A172 (cell line): Measurements from ENCODE around the gene FBXL17. TPM values are rescaled to one million over a fixed set of nuclear protein-coding genes. Genes with fewer than 3 reads are reported as not detected.

ENCODE experiments used
- DNase-seq: peaks from one replicate; pipeline ENCODE4 v3.0.0-alpha.2; 2015; ENCODE audit warnings: low spot score
- total RNA-seq: library from RNA; depleted of rRNA; stranded (reverse); fragments of >200 nt; shearing (Covaris generic); gene quantifications from 2 replicates; pipeline ENCODE4 v1.2.3, GENCODE V29; 2014

FBXL17 gene
- total RNA-seq, 1 experiment from 2014 or later, result 15.4 TPM

DNA sequence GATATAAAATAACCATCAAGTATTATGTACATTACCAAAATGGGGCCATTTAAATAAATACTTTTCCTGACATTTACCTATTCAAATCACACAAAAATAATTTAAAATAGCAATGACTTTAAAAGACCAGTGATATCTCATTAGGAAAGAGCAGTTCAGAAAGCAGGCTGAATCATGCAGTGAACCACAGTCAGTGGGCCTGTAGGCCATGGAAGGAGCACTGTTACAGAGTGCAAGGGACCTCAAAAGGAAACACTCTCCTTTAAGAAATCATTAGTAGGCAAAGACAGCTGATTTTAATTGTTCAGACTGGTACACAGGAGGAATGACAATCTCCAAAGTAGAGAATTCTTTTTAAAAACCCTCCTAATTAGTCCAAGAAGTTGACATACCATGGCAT is 427.6 kb downstream of the FBXL17 start:
- DNase-seq, result no peak

DNA sequence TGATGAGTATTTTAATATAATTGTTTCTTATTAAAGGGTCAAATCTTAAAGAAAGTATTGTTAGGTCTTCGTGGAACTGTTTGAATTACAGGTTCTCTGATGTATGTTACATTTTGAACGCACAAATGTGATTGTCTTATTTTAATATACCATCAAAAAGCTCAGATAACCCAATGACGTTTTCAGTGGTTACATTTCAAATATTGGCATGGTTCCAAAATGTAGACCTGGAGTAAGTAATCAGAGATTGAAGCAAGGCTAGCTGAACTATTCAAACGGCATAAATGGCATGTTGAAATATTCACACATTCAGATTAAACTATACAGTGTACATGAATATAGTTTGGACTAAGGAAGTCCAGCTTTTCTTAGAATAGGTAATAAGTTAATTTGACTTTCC is 429.4 kb downstream of the FBXL17 start:
- no peak for DNase-seq

DNA sequence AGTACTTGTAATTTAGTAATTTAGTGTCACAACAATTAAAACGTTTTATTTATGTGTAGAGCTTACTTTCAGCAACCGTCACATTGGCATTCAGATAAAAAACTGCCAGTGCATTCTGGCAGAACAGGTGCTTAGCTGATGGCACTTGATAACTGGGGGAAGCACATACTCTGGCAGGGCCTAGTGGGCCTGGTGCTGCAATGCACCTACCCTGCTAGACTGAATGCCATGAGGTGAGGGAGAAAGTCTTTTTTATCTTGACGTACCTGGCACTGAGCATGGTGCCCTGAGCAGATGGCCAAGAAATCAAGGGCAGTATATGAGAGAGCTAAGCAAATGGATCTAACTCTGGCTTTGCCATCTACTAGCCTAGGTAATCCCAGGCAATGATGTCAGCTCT is 430.6 kb downstream of the FBXL17 start:
- DNase-seq, result no peak

DNA sequence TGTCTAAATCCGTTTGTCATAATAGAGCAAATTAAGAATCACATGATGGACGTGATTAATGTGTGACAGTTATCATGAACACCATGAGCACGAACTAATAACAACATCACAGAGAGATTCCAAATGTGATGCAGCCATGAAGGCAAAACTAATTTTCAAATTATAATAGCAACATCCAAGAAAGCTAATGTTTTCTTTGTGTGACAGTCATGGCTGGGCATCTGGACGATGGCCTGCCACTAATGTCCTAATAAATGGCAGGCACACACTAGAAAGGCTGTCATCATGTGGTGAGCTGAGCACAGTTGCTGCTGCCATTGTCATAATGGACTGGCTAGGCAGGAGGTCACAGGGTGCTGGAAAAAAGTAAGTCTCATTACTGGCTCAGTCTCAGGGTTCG is 431.1 kb downstream of the FBXL17 start:
- DNase-seq, result no peak

DNA sequence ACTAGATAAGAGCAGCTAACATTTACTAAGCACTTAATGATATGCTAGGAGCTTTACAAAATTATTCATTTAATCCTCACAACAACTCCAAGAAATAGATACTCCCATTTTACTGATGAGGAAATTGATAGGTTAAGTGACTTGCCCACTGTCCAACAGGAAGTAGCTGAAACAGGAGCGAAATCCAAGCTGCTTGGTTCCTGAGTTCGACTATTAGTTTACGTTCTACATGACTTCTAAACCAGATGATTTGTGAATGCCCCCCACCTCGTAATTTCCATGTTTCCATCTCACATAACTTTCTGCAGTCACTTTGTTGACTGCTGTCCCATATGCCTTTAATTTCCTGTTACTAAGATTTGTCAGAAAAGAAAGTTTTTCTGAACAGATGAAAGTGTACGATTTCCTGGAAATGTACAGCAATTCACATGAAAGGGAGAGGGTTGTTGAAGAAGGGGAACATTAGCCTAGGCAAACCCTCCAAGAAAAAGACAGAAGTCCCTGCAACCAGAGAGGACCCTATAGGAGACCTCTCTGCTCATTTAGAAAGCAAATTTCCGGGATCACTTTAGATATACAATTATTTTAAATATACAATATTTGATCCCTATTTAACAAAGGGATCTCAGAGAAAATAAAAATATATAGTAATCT is 432.1 kb downstream of the FBXL17 start:
- DNase-seq, result no peak

DNA sequence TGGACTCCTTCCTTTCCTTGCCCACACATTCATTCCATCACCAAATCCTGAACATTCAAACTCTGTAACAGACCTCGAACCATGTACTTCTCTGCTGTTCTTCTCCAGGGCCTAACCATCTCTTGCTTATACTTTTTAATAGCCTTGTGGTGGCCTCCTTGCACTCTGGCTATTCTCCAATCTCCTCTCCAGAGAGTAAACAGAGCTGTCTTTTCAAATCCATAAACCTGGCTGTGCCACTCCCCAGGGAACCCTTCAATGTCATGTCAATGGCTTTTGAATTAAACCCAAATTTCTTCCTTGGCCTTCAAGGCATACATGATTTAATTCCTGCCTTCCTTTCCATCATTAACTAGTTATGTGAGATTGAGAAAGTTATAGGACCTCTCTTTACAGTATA is 433.5 kb downstream of the FBXL17 start:
- no peak for DNase-seq

DNA sequence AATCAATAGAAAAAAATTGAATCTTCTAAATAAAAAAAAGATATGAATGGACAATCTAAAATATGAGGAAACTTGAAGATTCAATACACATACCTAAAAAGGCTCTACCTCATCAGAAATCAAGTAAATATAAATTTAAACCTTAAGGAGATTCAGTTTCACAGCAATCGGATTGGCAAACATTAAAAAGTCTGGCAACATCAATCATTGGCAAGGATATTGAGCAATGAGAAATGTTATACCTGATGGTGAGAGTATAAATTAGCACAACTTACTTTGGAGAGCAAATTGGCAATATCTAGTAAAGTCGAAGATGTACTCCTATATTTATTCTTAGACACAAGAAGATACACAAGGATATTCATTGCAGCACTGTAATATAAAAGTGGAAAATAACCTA is 436.8 kb downstream of the FBXL17 start:
- no peak for DNase-seq

DNA sequence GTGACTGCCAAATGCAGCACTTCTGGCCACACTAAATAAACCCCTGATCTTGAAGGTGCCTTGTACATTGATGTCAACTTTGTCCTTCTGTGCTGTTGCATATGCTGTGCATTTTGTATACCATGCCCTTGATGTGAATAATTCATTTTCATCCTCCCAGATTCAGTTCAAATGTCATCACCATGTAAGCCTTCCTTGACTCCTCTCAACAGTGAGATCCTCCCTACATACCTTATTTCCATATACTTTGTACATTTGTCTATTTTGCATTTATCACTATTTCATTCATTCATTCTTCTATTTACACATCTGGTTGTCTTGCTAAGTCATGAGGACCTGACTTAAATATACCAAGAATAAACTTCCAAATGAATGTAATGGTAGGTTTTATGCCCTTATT is 438.0 kb downstream of the FBXL17 start:
- no peak for DNase-seq

DNA sequence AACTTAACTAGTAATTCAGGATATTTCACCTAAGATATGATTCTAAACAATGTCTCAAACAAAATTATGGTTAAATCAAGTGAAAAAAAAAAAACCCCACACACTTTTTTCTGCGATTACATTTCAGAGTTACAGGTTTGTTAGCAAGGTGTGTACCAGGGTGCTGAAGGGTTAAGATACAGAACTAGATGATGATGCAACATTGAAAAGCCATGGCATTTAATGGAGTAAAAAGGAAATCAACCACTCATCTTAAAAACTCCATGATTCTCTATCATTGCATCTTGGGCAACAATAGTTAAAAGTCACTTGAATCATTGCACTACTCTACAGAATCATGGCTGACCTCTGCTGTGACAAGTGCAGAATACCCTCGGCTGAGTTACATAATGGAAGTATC is 440.9 kb downstream of the FBXL17 start:
- DNase-seq, result no peak

DNA sequence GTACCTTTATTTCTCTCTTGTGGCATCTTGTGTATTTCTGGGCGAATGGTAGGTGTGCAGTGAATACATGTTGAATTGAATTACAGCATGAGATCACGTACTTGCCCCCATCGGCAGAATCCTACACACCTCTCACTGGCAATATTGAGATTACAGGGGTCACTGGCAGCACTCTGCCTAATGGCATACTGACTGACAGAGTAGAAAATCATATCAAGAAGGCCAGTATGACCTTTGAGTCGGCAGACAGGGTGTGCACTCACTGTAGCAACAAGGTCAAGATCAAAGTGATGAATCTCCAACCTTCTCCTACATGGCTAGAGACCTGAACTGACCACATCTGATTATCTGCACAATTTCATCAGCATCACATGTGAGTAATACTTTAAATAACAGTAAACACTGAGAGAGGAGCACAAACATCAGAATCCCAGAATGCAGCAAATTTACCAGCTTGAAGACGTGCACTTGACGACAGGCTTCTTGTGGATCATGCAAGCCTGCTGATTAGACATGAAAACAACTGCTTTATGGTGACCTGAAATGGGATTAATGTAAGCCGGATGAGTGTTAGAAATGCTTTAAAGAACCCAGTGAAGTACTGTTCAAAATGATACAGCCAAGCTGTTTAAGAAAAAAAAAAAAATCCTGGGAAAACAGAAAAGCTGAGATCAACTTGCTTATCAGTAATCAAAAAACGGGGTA is 444.1 kb downstream of the FBXL17 start:
- DNase-seq, result no peak

DNA sequence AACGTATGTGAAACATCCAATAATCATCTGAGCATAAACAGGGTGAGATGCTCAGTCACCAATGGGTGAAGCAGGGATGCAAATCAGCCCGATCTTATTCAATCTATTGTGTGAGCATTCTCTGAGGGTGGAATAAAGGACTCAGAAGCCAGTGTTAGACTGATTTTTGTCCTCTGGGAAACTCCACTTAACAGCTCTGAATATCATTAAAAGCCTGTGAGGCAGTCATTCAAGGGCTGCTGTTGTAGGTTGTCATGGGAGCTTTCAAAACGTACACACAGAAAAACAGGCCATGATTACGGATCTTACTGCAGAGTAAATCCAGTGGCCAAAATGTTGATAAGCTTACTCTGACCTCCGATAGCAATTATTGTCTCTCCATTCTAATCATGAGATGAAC is 444.7 kb downstream of the FBXL17 start:
- no peak for DNase-seq

DNA sequence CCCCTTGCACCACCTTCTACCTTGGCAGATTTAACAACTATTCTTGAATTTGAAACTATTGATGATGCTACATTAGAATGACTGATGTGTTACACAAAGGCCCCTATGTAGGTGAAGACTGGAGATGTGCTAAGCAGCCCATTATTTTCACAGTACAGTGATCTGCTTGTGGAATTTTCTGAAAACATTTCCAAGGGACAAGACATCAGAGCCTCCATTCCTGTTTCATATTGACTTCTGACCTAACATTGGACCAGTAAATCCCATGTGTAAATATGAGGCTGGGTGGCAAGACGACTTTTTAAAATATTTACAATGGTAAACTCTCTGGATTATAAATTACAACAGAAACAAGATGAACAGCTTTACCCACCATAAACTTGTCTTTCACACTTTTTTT is 445.4 kb downstream of the FBXL17 start:
- no peak for DNase-seq

DNA sequence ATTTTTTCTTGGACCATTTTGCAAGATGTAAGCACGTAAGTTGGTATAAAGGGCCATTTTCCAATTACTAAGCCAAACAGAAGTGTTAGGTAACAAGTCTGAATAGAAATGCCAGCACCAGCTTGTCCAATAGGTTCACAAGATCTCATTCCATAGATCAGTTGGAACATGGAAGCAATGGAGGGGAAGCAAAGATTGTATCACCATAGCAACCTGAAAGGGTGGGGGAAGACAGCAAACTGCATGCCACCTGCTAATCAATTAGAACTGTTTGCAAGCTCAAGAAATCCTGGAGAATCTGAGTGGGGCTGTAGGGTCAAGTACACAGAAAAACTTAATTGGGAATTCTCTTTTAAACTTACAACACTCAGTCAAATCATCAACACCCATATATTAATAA is 446.3 kb downstream of the FBXL17 start:
- DNase-seq, result no peak

DNA sequence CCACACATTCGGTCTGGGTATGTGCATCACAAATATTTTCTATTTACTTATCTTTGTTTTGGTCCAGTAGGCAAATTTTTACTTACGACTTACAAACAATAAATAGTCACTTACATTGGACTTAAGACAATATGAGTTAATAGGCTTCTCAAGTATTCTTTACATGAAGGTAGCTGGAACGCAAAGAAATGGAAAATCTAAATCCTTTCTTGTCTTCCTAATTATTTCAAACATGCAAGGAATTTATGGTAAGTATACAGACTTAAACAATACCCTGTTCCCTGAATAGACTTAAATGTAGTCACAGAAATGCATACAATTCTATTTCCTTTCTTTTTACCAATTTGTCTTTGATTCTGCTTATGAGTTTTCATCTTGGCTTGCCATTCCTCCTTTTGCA is 448.6 kb downstream of the FBXL17 start:
- DNase-seq, result no peak

DNA sequence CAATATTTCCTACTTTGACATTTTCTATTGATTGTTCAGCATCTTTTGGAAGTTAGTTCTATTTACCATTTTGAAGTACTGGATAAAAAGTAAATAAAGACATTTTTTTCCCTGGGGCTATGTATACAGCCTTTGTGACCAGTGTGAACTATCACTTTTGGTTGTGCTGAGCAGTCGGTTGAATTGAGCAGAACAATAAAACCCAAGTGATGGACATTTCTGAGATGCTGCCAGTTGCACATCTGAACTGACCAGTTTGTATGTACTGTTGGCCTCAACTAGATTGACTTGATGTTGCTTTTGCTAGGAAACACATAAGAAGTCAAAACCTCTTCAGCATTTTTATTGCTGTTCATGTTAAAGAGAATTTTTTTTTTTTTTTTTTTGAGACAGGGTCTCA is 451.0 kb downstream of the FBXL17 start:
- DNase-seq, result no peak

DNA sequence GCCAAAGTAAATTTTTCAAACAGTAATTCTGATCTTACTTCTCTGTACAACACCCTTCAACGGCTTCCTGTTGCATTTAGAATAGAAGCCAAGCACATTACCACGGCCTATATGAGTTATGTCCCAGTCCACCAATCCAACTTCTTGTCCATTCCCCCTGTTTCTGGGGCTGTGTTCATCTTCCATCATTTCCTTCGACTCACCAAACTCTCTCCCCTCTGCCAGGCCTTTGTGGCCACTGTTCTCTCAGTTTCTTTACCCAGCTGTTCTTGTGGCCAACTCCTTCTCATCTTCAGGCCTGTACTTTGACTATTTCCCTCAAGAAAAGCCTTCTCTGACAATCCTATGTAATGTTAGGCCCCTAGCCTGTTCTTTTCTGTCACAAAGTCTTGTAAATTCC is 451.8 kb downstream of the FBXL17 start:
- DNase-seq, result no peak

DNA sequence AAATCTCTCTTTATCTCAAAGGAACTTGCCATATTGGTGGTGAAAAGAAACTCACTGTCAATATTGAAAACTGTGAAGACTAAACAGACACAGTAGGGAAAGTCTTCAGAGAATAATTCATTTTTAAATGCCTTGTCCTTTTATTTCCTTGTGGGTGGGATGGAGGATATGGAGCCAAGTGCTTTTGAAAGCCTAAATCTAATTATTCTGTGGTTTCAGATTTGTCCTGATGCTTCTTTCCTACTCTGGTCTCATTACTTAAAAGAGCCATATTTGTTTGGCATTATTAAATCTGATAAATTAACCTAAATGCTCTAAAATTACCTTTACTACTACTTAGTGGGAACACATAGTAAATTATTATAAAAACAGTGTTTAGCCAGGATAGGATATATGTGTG is 452.8 kb downstream of the FBXL17 start:
- no peak for DNase-seq

DNA sequence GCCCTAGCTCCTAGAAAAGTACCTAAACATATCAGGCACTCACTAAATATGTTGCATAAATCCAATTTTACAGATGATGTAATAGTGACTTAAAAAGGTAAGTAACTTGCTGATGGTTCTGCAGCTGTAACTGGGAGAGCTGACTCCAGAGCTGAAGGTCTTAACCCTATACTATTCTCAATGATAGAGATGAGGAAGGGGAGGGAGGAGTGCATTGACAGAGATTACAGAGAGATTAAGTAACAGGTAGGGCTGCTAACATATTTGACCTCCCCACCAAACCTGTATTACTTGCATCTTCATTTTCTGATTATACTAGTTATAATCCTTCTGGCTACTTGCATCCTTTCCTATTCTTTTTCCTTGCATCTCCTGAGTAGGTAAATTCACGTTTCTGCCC is 455.8 kb downstream of the FBXL17 start:
- DNase-seq, result no peak

DNA sequence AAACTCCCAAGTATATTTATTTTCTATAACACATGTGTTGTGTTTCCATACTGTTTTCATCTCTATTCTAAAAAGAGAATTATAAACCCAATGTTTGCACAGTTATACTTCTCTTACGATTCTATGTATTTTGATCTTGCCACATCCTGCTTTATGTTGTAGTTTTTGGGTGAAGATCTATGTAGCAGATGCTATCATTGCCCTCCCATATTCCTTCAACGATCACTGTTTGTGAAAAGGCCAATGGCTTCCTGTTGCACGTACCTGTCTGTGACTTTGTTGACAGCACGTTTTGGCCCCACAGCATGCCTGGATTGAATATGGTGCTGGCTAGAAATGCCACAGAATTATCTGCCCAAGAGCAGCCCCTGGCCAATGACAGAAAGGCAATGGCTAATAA is 456.7 kb downstream of the FBXL17 start:
- no peak for DNase-seq

DNA sequence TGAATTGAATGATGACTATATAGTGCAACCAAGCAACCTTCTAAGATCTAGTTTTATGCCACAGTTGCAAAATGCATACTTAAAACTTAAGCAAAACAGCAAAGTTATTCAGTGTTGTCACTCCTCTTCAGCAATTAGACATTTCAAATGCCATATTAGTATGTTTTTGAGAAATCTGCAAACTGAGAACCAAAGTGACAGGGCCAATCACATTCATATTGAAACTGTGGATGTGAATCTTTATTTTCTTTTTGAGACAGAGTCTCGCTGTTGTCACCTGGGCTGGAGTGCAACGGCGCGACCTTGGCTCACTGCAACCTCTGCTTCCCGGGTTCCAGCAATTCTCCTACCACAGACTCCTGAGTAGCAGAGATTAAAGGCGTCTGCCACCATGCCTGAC is 461.9 kb downstream of the FBXL17 start:
- no peak for DNase-seq

DNA sequence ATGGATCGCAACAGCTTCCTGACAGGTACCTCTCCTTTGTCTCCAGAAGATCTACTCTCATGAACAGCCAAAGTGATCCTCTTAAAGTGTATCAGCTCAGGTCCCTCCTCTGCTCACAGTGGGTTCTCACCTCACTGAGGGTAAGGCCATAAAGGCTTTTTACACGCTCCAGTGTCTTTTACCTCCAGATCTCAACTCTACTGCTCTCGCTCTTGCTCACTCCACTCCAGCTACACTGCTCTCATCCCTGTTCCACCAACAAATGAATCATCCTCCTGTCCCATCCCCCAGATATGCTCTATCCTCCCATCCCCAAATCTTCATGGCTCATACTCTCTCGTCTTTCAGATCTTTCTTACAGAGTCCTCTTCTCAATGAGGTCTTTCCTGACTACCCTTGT is 462.5 kb downstream of the FBXL17 start:
- DNase-seq, result no peak

DNA sequence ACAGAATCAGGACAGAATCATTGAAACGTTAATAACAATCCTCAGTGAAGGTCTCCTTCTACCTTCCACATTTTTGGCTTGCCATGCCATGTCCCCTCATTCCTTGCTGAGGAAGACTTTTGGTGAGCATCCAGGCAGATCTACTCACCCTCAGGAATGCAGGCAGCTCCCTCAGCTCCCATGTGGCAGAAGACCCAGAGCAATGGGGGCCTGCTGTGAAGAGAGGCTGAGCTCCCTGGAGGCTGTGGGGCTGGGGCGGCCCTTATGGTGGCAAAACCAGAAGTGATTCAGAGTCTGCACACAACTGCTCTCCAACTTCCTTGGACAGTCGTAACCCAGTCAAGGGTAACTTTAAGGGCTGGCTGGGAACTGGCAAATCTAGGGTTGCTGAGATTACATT is 463.9 kb downstream of the FBXL17 start:
- no peak for DNase-seq

DNA sequence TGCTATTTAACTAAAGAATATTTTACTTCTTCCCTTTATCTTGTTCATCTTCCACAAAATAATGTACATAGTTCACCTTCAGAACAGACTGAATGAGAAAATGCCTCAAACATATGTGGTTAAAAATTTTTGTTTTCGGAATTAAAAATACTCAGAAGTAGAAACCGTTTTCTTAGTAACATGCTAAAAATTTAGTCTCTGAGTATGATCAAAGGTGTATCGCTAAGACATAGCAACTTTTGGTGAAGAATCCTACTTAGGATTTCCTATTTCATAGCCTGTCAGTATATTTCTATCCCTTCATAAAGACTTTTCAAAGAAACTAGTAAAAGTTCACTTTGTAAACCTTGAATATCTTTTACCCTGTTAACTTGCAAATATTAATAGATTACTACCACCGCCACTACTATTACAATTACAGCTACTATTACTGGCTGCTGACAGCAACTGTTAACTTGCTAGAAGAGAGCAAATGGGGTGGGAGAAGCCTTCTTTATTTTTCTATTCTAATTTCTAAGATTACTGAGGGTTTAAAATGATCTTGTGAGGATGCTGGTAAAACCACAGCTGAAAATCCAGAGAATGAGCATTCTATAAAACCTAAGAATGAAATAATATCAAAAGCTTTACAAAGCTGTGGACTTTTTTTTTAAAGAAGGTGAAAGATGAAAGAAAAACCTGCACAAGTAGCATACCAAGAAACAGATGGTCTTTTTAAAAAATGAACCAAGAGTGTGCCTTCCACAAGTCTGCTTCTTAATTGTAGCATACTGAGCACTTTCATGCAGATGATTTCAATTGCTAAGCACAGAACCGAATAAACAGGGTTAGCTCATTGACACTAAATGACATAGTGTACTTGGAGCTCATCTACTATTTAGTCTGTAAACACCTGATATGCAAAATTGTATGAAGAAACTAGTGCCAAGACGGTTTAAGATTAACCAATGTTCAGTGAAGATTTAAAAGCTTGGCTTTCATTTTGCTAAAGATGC is 464.9 kb downstream of the FBXL17 start:
- no peak for DNase-seq
